Raji (cell line): Measurements from ENCODE around the gene C9orf152.

Experiments
- POLR2A ChIP-seq: IDR thresholded peaks from 2 replicates; pipeline ENCODE4 v1.6.1; 2011; ENCODE audit warnings: low read depth, low read length, control low read depth; ENCODE audit not compliant: insufficient read depth

The C9orf152 gene

GRCh38 chr9:110240198-110240597 lies 32.2 kb upstream of the C9orf152 start:
- no peak for TF ChIP-seq POLR2A

GRCh38 chr9:110228321-110228720 lies 20.4 kb upstream of the C9orf152 start:
- TF ChIP-seq POLR2A, result no peak

GRCh38 chr9:110224583-110224982 lies 16.6 kb upstream of the C9orf152 start:
- TF ChIP-seq POLR2A, result no peak

- TF ChIP-seq POLR2A, result no peak
These were observed 12.8 kb upstream of the C9orf152 start for GRCh38 chr9:110220809-110221208.

GRCh38 chr9:110217656-110218099 lies 9.7 kb upstream of the C9orf152 start:
- TF ChIP-seq POLR2A, result no peak

GRCh38 chr9:110214586-110215355 lies 6.8 kb upstream of the C9orf152 start:
- no peak for TF ChIP-seq POLR2A

- no peak for TF ChIP-seq POLR2A
These were observed 6.1 kb upstream of the C9orf152 start for GRCh38 chr9:110214090-110214489.

GRCh38 chr9:110213413-110214044 lies 5.6 kb upstream of the C9orf152 start:
- TF ChIP-seq POLR2A, result no peak

GRCh38 chr9:110207071-110207641 lies 803 bp downstream of the C9orf152 start:
- no peak for TF ChIP-seq POLR2A

- TF ChIP-seq POLR2A, result no peak
These were observed 1.6 kb downstream of the C9orf152 start for GRCh38 chr9:110206389-110206788.

GRCh38 chr9:110202232-110202631 lies 5.7 kb downstream of the C9orf152 start:
- TF ChIP-seq POLR2A, result no peak

GRCh38 chr9:110199643-110200042 lies 8.3 kb downstream of the C9orf152 start:
- no peak for TF ChIP-seq POLR2A

- no peak for TF ChIP-seq POLR2A
These were observed 9.6 kb downstream of the C9orf152 start for GRCh38 chr9:110198357-110198756.

- no peak for TF ChIP-seq POLR2A
These were observed 10.4 kb downstream of the C9orf152 start for GRCh38 chr9:110197330-110198187.
